ENCODE data around the gene ERICH3. TPM values are rescaled to one million over a fixed set of nuclear protein-coding genes. Genes with fewer than 3 reads are reported as not detected.

ERICH3 gene
- total RNA-seq, 1 experiment from 2014 or later = not detected

DNA sequence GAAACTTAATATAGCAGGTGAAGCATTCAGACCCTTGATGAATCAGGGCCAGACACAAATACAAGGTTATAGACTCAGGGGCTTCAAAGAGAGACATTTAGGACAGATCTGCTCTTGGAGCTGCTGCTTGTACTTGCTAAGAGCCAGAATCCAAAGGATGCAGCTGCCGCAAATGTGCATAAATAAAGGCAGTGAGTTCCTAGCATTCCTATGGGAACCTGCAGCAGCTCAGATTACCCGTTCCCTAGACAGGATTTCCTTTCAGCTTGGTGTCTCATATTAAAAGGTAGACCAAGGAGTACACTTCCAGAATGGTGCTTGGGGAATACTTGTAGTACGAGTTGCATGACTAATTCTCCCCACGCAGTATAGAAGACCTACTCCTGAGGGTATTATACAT lies 151.4 kb downstream of the ERICH3 start:
- no peaks in the 10 kb centered on the region for H3K4me1 Mint-ChIP-seq (ENCODE audit: low read depth, unreplicated experiment)
- Histone ChIP-seq H3K4me3 (ENCODE audit: low read depth, low read length) (no peak overlapping the region), H3K9me3 (no peaks in the 10 kb centered on the region), H3K36me3 (ENCODE audit: control insufficient read depth, insufficient read depth, low read length) (no peaks in the 10 kb centered on the region), H3K4me1 (no peaks in the 10 kb centered on the region), H3K27me3 (replicated peaks; ENCODE audit: control insufficient read depth, insufficient read depth, low read length) (no peaks in the 10 kb centered on the region)
- peaks cover 8% of the 10 kb centered on the region for H3K27me3 Mint-ChIP-seq (ENCODE audit: insufficient read depth, unreplicated experiment)
- TF ChIP-seq, protein P1, sequence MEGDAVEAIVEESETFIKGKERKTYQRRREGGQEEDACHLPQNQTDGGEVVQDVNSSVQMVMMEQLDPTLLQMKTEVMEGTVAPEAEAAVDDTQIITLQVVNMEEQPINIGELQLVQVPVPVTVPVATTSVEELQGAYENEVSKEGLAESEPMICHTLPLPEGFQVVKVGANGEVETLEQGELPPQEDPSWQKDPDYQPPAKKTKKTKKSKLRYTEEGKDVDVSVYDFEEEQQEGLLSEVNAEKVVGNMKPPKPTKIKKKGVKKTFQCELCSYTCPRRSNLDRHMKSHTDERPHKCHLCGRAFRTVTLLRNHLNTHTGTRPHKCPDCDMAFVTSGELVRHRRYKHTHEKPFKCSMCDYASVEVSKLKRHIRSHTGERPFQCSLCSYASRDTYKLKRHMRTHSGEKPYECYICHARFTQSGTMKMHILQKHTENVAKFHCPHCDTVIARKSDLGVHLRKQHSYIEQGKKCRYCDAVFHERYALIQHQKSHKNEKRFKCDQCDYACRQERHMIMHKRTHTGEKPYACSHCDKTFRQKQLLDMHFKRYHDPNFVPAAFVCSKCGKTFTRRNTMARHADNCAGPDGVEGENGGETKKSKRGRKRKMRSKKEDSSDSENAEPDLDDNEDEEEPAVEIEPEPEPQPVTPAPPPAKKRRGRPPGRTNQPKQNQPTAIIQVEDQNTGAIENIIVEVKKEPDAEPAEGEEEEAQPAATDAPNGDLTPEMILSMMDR (IDR thresholded peaks at IDR 0.05; ENCODE audit: insufficient read depth in 1 of 2, low read depth in 1 of 2, low read length in 1 of 2, severe bottlenecking in 1 of 2, unreplicated experiment in 1 of 2) = no peak
- H3K36me3 Mint-ChIP-seq (ENCODE audit: insufficient read depth, unreplicated experiment) = no peaks in the 10 kb centered on the region
- H3K4me3 Mint-ChIP-seq (ENCODE audit: unreplicated experiment) = no peak overlapping the region
- no TSS peak for BruUV-seq (replicated peaks)
- no peak for DNase-seq
- ChIA-PET POLR2A (no interaction called here), CTCF (no interaction called here)
- no peak overlapping the region for H3K27ac Mint-ChIP-seq (ENCODE audit: unreplicated experiment)
- H3K9me3 Mint-ChIP-seq (ENCODE audit: unreplicated experiment) = no peaks in the 10 kb centered on the region
- intact Hi-C loops (cut with micrococcal nuclease; ENCODE audit: unreplicated experiment) = no loop called here

Other genes with a start within 250 kb of the ERICH3 start
- gene LRRC53, start 161.2 kb downstream of the ERICH3 start, total RNA-seq (2022) = not detected in 2 replicates
- gene CRYZ, start 59.3 kb upstream of the ERICH3 start, total RNA-seq (2022) = 51.9 and 54.3 TPM in 2 replicates
- gene TYW3, start 59.4 kb upstream of the ERICH3 start, total RNA-seq (2022) = 16.2 and 17.9 TPM in 2 replicates